Neural cell (in vitro differentiated cells): ENCODE results near the gene CAPN5. TPM values are rescaled to one million over a fixed set of nuclear protein-coding genes. Genes with fewer than 3 reads are reported as not detected.

Experiments used
- H2AFZ ChIP-seq: fragments of 200-600, 300-800 bp; sonication (generic), shearing (Covaris generic); 2 replicates; pipeline ENCODE4 v1.6.0; 2014; ENCODE audit warnings: low read depth, mild to moderate bottlenecking, antibody characterized with exemption, low read length, moderate library complexity
- H3F3A ChIP-seq: fragments of 200-600 bp; shearing (Covaris generic); 2 replicates; pipeline ENCODE4 v1.6.1; 2016; ENCODE audit warnings: mild to moderate bottlenecking, moderate library complexity, mixed read lengths, antibody characterized with exemption, low read length; ENCODE audit not compliant: insufficient read depth, poor library complexity, severe bottlenecking
- H3K27ac ChIP-seq: fragments of 200-600, 300-800 bp; sonication (generic), shearing (Covaris generic); 2 replicates; pipeline ENCODE4 v1.5.1; 2014; ENCODE audit warnings: mild to moderate bottlenecking, low read length, moderate library complexity
- H3K27me3 ChIP-seq: fragments of 300-800, 200-600 bp; sonication (generic), shearing (Covaris generic); 2 replicates; pipeline ENCODE4 v1.6.0; 2014; ENCODE audit warnings: mild to moderate bottlenecking, low read depth, low read length, moderate library complexity; ENCODE audit not compliant: insufficient read depth
- H3K36me3 ChIP-seq: fragments of 300-800, 200-600 bp; sonication (generic), shearing (Covaris generic); 2 replicates; pipeline ENCODE4 v1.5.1; 2014; ENCODE audit warnings: mild to moderate bottlenecking, antibody characterized with exemption, low read length, moderate library complexity; ENCODE audit not compliant: insufficient read depth
- H3K4me2 ChIP-seq: fragments of 300-800, 200-600 bp; sonication (generic), shearing (Covaris generic); 2 replicates; pipeline ENCODE4 v1.6.0; 2014; ENCODE audit warnings: mild to moderate bottlenecking, low read length
- H3K4me3 ChIP-seq: fragments of 300-800, 200-600 bp; sonication (generic), shearing (Covaris generic); 2 replicates; pipeline ENCODE4 v1.5.1; 2014; ENCODE audit warnings: mild to moderate bottlenecking, low read length, moderate library complexity
- H3K79me2 ChIP-seq: fragments of 200-600 bp; shearing (Covaris generic); replicated peaks from 2 replicates; pipeline ENCODE4 v1.6.0; 2014; ENCODE audit warnings: mild to moderate bottlenecking, low read length, moderate library complexity; ENCODE audit not compliant: insufficient read depth
- H3K9ac ChIP-seq: fragments of 300-800, 200-600 bp; sonication (generic), shearing (Covaris generic); 2 replicates; pipeline ENCODE4 v1.6.1; 2016; ENCODE audit warnings: mild to moderate bottlenecking, low read length, mixed read lengths
- H3K9me2 ChIP-seq: fragments of 200-600 bp; shearing (Covaris generic); 2 replicates; pipeline ENCODE4 v1.6.1; 2016; ENCODE audit warnings: mild to moderate bottlenecking, low read length, mixed read lengths; ENCODE audit not compliant: insufficient read depth
- H3K9me3 ChIP-seq: fragments of 200-600, 300-800 bp; sonication (generic), shearing (Covaris generic); 2 replicates; pipeline ENCODE4 v1.6.1; 2016; ENCODE audit warnings: mild to moderate bottlenecking, mixed run types, low read length, moderate library complexity, mixed read lengths
- H4K20me1 ChIP-seq: fragments of 200-600 bp; shearing (Covaris generic); 2 replicates; pipeline ENCODE4 v1.6.1; 2016; ENCODE audit warnings: mild to moderate bottlenecking, mixed run types; ENCODE audit not compliant: insufficient read depth
- EP300 ChIP-seq: fragments of 450-650 bp; conservative IDR thresholded peaks from 2 replicates; pipeline ENCODE4 v1.6.1; 2014; ENCODE audit warnings: antibody characterized with exemption, mild to moderate bottlenecking, moderate library complexity; ENCODE audit not compliant: poor library complexity, severe bottlenecking
- EZH2 ChIP-seq: fragments of 200-600, 300-800 bp; shearing (Covaris generic), sonication (generic); IDR thresholded peaks from 2 replicates; pipeline ENCODE4 v1.6.1; 2014; ENCODE audit warnings: antibody characterized with exemption, low read length, borderline replicate concordance, mild to moderate bottlenecking; ENCODE audit not compliant: insufficient read depth, poor library complexity, severe bottlenecking
- MXI1 ChIP-seq: fragments of 450-650 bp; conservative IDR thresholded peaks from 2 replicates; pipeline ENCODE4 v1.6.1; 2014; ENCODE audit warnings: antibody characterized with exemption, mild to moderate bottlenecking; ENCODE audit not compliant: poor library complexity, severe bottlenecking
- POLR2AphosphoS5 ChIP-seq: IDR thresholded peaks from 2 replicates; pipeline ENCODE4 v1.6.1; 2012
- RAD21 ChIP-seq: fragments of 450-650 bp; conservative IDR thresholded peaks from 2 replicates; pipeline ENCODE4 v1.6.1; 2014; ENCODE audit warnings: antibody characterized with exemption, mild to moderate bottlenecking, moderate library complexity
- SMC3 ChIP-seq: fragments of 450-650 bp; conservative IDR thresholded peaks from 2 replicates; pipeline ENCODE4 v1.6.1; 2014; ENCODE audit warnings: antibody characterized with exemption, mild to moderate bottlenecking, moderate library complexity; ENCODE audit not compliant: poor library complexity
- TAF1 ChIP-seq: IDR thresholded peaks from 2 replicates; pipeline ENCODE4 v1.6.1; 2012; ENCODE audit warnings: low read depth
- polyA plus RNA-seq: library from polyadenylated mRNA; depleted of rRNA; stranded (reverse); fragments of >200 nt; gene quantifications from 2 replicates; pipeline ENCODE4 v1.2.3, GENCODE V29; 2014
- TF ChIP-seq, protein P1 (sequence below): IDR thresholded peaks from 2 replicates; pipeline ENCODE4 v1.6.1; 2012; ENCODE audit warnings: borderline replicate concordance
- TF ChIP-seq, protein P2 (sequence below): fragments of 450-650 bp; IDR thresholded peaks from 2 replicates; pipeline ENCODE4 v1.5.1; 2014; ENCODE audit warnings: antibody characterized with exemption, mild to moderate bottlenecking, moderate library complexity; ENCODE audit not compliant: poor library complexity, severe bottlenecking

The CAPN5 gene
- polyA plus RNA-seq, 1 donor from 2014 or later = 20.5 TPM

DNA sequence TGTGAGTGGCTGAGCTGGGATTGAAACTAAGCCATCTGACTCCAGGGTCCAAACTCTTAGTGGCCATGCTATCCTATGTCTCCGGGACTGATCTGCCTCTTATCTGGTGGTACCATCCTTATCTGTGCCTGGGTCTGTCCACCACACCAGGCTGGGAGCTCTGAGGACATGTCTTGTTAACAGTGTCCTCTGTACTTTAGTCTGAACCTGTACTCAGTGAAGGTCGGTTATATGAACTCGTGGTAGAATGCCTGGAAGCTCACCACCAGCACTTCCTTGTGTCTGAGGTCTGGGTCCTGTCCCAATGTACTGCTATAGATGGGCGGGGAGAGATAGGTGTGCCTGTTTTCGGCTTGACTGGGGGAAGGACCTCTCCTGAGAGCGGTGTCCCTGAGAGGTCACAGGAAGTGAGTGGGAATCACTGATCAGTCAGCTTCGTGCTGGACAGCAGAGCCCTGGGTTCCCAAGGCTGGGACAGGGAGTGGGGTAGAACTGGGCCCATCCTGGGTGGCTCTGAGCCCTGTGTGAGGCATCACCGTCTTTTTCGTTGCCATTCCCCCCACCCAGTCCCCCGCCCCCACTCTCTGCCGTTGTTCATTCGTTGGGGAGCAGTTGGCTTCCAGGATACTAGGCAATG, 70.1 kb downstream of the CAPN5 start:
- Histone ChIP-seq H3F3A (no peaks in the 10 kb centered on the region), H3K9ac (no peak overlapping the region), H3K4me3 (no peak overlapping the region), H3K9me2 (no peaks in the 10 kb centered on the region), H2AFZ (no peak overlapping the region), H3K36me3 (no peaks in the 10 kb centered on the region), H3K27ac (no peak overlapping the region), H4K20me1 (no peaks in the 10 kb centered on the region), H3K9me3 (no peaks in the 10 kb centered on the region), H3K4me2 (no peak overlapping the region), H3K79me2 (no peaks in the 10 kb centered on the region), H3K27me3 (no peaks in the 10 kb centered on the region)
- TF ChIP-seq RAD21 = no peak
- no peak for TF ChIP-seq EP300

DNA sequence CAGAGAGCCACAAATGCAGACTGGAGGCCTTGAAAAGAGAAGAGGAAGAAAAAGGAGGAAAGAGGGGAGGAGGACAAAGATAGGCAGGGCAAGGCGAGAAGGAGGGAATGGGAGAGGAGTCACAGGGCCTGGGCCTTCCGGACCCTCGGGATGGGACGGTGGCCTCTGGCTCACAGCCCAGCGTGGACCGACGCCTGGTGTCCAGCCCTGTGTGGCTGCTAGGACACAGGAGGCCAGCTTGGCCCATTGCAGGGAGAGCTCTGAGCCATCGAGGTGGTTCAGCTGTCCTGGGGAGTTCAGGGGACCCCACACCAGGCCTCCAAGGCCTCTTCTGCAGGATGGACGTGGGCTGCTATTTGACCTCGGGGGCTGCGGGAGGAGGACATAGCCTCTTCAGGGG, 70.7 kb downstream of the CAPN5 start:
- TF ChIP-seq TAF1 = no peak
- no peak for TF ChIP-seq RAD21
- TF ChIP-seq SMC3 = no peak
- TF ChIP-seq MXI1 = no peak
- TF ChIP-seq EZH2 = no peak
- TF ChIP-seq, protein P1, sequence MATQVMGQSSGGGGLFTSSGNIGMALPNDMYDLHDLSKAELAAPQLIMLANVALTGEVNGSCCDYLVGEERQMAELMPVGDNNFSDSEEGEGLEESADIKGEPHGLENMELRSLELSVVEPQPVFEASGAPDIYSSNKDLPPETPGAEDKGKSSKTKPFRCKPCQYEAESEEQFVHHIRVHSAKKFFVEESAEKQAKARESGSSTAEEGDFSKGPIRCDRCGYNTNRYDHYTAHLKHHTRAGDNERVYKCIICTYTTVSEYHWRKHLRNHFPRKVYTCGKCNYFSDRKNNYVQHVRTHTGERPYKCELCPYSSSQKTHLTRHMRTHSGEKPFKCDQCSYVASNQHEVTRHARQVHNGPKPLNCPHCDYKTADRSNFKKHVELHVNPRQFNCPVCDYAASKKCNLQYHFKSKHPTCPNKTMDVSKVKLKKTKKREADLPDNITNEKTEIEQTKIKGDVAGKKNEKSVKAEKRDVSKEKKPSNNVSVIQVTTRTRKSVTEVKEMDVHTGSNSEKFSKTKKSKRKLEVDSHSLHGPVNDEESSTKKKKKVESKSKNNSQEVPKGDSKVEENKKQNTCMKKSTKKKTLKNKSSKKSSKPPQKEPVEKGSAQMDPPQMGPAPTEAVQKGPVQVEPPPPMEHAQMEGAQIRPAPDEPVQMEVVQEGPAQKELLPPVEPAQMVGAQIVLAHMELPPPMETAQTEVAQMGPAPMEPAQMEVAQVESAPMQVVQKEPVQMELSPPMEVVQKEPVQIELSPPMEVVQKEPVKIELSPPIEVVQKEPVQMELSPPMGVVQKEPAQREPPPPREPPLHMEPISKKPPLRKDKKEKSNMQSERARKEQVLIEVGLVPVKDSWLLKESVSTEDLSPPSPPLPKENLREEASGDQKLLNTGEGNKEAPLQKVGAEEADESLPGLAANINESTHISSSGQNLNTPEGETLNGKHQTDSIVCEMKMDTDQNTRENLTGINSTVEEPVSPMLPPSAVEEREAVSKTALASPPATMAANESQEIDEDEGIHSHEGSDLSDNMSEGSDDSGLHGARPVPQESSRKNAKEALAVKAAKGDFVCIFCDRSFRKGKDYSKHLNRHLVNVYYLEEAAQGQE = no peak
- no peak for TF ChIP-seq EP300
- TF ChIP-seq POLR2AphosphoS5 = no peak
- TF ChIP-seq, protein P2, sequence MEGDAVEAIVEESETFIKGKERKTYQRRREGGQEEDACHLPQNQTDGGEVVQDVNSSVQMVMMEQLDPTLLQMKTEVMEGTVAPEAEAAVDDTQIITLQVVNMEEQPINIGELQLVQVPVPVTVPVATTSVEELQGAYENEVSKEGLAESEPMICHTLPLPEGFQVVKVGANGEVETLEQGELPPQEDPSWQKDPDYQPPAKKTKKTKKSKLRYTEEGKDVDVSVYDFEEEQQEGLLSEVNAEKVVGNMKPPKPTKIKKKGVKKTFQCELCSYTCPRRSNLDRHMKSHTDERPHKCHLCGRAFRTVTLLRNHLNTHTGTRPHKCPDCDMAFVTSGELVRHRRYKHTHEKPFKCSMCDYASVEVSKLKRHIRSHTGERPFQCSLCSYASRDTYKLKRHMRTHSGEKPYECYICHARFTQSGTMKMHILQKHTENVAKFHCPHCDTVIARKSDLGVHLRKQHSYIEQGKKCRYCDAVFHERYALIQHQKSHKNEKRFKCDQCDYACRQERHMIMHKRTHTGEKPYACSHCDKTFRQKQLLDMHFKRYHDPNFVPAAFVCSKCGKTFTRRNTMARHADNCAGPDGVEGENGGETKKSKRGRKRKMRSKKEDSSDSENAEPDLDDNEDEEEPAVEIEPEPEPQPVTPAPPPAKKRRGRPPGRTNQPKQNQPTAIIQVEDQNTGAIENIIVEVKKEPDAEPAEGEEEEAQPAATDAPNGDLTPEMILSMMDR = no peak
- no peaks in the 10 kb centered on the region for H3K79me2 ChIP-seq
- no peaks in the 10 kb centered on the region for H3F3A ChIP-seq
- no peaks in the 10 kb centered on the region for H3K36me3 ChIP-seq
- no peaks in the 10 kb centered on the region for H4K20me1 ChIP-seq
- no peak overlapping the region for H3K27ac ChIP-seq
- H2AFZ ChIP-seq = no peak overlapping the region
- no peaks in the 10 kb centered on the region for H3K9me3 ChIP-seq
- H3K4me2 ChIP-seq = no peak overlapping the region
- no peaks in the 10 kb centered on the region for H3K27me3 ChIP-seq
- H3K9ac ChIP-seq = no peak overlapping the region
- H3K9me2 ChIP-seq = no peaks in the 10 kb centered on the region
- no peak overlapping the region for H3K4me3 ChIP-seq
